ENCODE data around the gene RNF26.

RNF26 gene

DNA sequence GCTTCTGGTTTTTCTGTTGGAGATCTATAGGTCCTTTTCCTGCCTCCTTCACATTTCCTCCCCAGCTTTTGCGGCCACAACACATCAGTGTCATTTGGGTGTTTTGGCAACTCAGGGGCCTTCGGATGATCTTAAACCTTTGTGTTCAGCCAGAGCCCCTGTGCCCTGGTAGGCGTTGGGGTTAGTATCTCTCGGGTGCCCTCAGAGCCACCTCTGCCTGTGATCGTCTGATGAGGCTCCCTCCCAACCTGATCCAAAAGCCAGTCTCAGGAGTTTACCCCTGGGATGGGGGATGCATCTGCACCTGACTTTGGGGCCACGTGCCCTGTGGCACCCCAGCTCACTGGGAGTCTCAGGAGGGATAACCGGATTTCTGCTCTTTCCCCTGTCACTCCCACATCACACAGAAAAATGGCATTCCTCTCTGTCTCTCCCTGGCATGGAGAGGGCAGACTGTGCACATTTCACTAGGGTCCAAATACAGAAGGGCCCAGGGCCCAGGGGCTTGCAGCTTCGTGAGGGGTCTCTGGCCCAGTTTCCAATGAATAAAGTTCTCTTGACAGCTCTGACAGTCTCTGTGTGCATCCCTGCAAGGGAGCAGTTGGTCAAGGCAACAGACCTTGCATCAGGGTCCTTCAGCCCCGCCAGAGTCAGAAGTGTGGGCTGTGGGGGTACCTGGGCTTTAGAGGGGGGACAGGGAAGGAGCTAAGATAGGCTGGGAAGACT lies 2.6 kb downstream of the RNF26 start:
- no peak for DNase-seq

DNA sequence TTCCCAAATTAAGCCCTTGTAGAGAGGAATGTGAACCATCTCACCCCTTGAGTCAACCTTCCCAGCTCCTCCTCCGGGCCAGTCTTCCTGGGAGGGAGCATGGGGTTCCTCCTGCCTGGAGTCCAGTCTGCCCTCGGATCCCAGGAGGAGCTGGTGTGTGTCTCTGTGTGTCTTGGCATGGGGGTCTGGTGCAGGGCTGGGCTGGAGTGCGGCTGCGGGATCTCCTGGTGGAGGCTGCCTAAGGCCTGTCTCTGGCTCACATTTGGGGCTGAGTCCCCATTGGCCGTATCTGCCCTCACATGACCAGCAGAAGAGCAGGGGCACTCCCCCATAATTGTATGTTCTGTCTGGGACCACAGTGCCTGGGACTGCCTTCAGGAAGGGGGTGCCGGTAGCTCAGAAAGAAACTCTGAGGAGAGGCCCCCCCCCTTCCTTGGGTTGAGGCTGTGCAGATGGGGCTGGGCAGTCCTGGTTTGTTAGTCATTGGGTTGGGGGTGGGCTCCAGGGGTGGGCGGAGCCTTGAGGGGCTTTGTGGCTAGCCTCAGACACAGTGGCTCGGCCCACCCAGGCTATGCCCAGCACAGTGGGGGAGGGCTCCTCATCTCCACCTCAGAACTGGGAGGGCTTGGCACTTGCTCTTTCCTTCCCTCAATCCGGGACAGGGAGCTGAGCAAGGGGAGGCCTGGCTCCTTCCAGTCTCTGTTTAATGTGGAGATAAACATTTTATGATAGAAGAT lies 3.4 kb downstream of the RNF26 start:
- no peak for DNase-seq

DNA sequence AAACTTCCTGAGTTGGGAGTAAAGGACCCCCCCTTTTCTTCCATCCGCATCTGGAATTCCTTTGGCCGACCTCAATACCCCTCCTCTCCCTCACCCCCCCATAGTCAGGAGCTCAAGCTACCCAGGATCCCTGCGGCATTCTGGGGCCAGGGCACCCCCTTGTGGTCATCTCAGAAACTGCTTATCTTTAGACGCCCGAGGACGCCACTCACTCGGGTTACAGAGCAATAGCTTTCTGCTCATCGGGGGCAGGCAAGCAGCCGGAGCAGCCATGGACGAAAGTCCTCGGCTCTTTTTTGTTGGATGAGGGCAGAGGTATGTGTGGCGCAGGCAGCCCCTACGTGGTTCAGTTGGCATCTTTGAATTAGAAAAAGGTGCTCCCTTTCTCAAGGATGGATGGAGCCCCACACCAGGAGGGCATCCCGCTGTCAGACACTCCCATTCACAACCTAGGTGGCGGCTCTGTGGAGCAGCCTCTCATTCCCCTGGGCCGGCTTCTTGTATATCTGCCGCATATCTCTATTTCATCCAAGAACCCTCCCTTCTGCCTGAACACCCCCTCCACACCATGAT lies 4.1 kb downstream of the RNF26 start:
- DNase-seq: no peak

GRCh38 chr11:119338965-119339588 lies 4.8 kb downstream of the RNF26 start:
- no peak for DNase-seq

GRCh38 chr11:119339589-119340334 lies 5.4 kb downstream of the RNF26 start:
- no peak for DNase-seq

- DNase-seq: no peak
Observed at GRCh38 chr11:119340335-119341221, 6.3 kb downstream of the RNF26 start, which contains the start of gene C1QTNF5. Gene C1QTNF5 (minus strand): TSS chr11:119340883. CDS start chr11:119340397, 486 bp downstream.

DNA sequence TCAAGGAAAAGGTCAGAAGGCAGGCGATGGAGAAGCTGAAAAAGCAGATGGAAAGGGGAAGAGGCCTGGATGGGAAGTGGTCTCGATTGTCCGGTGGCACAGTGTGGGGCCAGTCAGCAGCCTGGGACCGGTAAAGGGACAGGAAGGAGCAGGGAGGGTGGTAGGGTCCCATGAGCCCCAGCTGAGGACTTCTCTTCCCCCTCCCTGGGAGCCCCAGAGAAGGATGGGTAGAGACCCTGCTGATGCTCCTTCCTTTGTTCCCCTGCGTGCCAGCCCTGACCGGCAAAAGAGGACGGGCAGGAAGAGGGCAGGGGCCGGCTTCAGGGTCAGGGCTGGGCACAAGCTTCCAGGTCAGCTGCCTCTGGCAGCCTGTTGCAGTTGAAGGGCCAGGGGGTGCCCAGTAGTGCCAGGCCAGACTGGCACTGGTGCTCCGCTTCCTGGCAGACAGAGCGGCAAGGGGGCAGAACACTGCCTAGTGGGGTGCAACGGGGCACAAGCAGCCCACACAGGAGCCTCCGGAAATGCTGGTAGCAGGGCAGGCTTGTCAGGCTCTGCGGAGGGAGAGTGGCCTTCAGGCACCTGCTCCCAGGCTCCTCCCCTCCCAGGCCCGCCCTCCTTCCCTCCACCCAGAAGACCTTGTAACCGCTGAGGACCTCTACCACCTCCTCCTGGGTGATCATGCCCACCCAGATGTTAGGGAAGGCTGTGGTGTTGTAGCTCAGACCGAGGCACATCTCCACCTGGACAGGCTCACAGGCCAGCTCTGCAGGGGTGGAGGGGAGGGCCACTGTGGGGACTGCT lies 7.1 kb downstream of the RNF26 start:
- DNase-seq: no peak

DNA sequence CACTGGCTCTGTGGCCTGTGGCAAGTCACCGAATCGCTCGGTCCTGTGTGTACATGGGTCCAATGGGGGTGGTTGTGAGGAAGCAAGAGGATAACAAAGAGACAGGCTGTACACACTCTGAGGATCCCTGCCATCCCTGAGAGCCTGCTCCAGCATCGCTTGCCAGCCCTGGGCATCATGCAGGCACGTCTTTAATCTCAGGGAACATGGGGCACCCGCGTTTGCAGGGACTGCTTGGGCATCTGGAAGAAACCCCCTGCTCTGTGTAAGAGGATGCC lies 7.6 kb downstream of the RNF26 start:
- DNase-seq: no peak

DNA sequence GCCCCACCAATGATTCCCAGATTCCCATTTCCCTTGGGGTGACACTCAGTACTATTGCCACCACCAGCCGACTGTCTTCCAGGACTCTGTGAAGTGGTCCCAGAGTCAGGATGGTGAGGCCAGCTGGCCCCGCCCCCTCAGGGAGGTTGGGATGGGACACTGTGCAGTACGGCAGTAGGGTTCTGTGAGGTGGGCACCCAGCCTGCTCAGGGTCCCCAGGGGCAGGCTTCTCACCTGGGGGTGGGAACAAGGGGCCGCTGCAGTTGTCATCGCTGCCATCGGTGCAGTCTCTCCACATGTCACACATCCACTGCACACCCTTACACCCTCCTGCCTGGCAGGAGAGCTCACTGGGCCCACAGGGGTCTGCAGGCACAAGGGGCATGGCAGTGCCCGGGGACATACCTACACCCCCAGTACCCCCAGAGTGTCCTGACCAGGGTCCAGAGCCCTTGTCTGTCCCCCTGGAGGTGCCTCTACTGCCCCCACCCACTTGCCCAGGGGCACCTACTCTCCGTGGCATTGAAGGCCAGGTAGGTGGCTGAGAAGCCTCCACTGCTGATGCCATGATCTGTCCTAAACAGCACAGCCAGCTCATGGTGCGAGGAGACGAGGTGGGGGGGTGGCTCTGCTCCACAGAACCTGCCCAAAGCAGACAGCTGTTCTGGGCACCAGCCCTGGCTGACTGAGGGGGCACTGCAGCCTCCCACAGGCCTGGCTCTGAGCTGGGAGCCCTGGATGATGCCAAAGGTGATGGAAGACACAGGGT lies 8.2 kb downstream of the RNF26 start:
- DNase-seq: no peak

DNA sequence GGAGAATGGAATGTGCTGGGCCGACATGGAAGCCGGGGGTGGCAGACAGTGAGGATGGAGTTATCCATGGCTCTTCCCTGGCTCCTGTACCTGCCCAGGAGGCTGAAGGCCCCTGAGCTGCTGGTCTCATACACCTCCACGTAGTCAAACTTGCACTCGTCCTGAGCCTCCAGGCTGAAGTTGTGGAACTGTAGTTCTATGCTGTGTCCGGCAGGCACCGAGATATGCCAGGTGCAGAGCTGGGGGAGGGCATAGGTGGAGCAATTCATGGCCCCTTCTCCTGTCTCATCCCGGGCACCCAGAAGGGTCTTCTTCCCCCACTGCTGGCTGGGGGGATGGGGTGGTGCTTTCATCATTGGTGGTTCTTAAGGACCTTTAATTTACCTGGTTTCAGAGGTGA lies 9.4 kb downstream of the RNF26 start:
- no peak for DNase-seq

GRCh38 chr11:119344291-119345010 lies 10.1 kb downstream of the RNF26 start:
- DNase-seq: no peak

GRCh38 chr11:119345685-119346084 lies 11.4 kb downstream of the RNF26 start:
- DNase-seq: no peak

GRCh38 chr11:119346605-119347004 lies 12.3 kb downstream of the RNF26 start, which contains the start of gene MFRP:
Gene MFRP (minus strand): TSS chr11:119346705. CDS start chr11:119346513, 192 bp downstream.
- DNase-seq: no peak

GRCh38 chr11:119347242-119347641 lies 12.9 kb downstream of the RNF26 start:
- no peak for DNase-seq

DNA sequence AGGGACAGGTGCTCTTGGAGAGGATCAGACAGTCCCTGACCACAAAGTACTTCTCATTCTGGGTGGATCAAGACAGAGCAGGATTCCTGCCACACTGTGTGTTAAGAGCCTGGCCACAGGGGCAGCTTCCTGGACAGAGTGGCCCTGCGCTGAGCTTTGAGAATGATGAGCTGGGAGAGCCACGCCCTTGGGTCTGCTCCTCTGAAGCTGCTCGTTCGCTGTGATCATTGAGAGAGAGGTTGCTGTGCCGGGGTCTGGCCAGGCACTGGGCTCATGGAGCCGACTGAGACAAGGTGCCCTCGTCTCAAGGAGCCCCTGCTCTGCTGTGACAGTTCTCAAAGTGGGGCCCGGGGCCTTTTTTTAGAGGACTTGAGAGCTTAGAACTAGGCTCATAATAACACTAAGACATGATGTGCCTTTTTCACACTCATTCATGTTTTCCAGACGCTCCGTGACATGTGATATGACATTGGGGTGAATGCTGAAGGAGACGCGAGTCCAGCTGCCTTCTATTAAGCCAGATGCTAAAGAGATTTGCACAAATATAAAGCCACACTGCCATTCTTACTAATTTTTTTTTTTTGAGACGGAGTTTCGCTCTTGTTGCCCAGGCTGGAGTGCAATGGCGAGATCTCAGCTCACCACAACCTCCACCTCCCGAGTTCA lies 13.7 kb downstream of the RNF26 start:
- no peak for DNase-seq

- no peak for DNase-seq
Observed at GRCh38 chr11:119350302-119350701, 16.0 kb downstream of the RNF26 start.

DNA sequence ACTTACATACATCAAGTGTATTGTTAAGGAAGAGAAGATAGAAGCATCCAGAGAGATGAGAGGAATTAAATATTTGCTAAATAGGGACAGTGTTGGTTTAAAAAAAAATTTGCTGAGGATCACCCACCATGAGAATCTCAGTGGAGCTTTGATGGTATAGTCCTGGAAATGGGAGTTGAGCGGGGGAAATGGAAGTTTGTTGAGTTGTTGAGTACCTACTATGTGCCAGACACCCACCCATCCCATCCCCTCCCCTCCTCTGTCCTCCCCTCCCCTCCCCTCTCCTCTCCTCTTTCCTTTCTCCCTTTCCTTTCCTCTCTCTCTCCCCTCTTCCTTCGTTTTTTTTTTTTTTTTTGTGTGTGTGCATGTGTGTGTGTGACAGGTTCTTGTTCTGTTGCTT lies 16.9 kb downstream of the RNF26 start:
- DNase-seq: no peak

DNA sequence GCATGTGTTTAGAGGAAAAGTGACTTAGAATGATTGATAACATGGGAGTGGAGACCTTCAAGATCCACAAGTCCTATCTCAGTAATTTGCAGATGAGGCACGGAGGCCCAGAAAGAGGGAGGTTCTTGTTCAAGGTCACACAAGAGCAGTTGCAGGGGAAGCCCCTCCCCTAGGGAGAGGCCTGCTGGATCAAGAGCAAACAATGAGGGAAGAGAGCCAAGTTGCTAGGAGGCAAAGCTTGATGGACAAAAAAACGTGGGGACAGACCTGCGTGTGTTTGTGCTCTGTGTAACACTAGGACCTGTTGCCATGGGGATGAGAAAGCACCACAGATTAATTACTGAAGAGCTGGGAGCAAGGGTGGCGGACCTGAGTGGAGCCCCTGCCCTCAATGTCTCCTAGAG lies 18.5 kb downstream of the RNF26 start:
- DNase-seq: peak; percentile 64

Measured in NCI-H510A (cell line).